Neural crest cell (in vitro differentiated cells): ENCODE data around the gene LETM1. TPM values are rescaled to one million over a fixed set of nuclear protein-coding genes. Genes with fewer than 3 reads are reported as not detected.

Experiments used
- DNase-seq: peaks from one replicate; pipeline ENCODE4 v3.0.0; 2021; ENCODE audit warnings: low read depth, mixed read lengths, low spot score
- H3K27ac Mint-ChIP-seq: one replicate; pipeline ENCODE4 v1.8.0; 2021; ENCODE audit warnings: mild to moderate bottlenecking, mixed read lengths; ENCODE audit not compliant: unreplicated experiment
- H3K27me3 Mint-ChIP-seq: 2 replicates; pipeline ENCODE4 v1.8.0; 2021; ENCODE audit warnings: low read depth, mild to moderate bottlenecking, mixed read lengths
- H3K36me3 Mint-ChIP-seq: 2 replicates; pipeline ENCODE4 v1.8.0; 2021; ENCODE audit warnings: low read depth, mild to moderate bottlenecking, mixed read lengths
- H3K4me1 Mint-ChIP-seq: 2 replicates; pipeline ENCODE4 v1.8.0; 2021; ENCODE audit warnings: mixed read lengths
- H3K4me3 Mint-ChIP-seq: one replicate; pipeline ENCODE4 v1.8.0; 2021; ENCODE audit warnings: mild to moderate bottlenecking, mixed read lengths
- H3K9me3 Mint-ChIP-seq: 2 replicates; pipeline ENCODE4 v1.8.0; 2021; ENCODE audit warnings: mixed read lengths
- CTCF ChIP-seq: fragments of 200-600 bp; sonication (generic); conservative IDR thresholded peaks from 2 replicates; pipeline ENCODE4 v1.5.0; 2021; ENCODE audit warnings: antibody characterized with exemption, mild to moderate bottlenecking
- total RNA-seq: library from RNA; stranded (reverse); gene quantifications from 2 replicates; pipeline ENCODE4 v1.2.1, GENCODE V29; 2021

Gene LETM1
- total RNA-seq, 1 donor from 2014 or later, result 60.6 TPM

- no peaks in the 10 kb centered on the region for H3K4me1 Mint-ChIP-seq
- no peak for TF ChIP-seq CTCF
- H3K36me3 Mint-ChIP-seq, result no peaks in the 10 kb centered on the region
- H3K27ac Mint-ChIP-seq, result no peak overlapping the region
- no peaks in the 10 kb centered on the region for H3K9me3 Mint-ChIP-seq
- no peak for DNase-seq
- peaks cover 35% of the 10 kb centered on the region for H3K27me3 Mint-ChIP-seq
- H3K4me3 Mint-ChIP-seq, result no peak overlapping the region
Observed at GRCh38 chr4:1789552-1789951, 66.4 kb downstream of the LETM1 start.

GRCh38 chr4:1788254-1788973, 67.5 kb downstream of the LETM1 start:
- Mint-ChIP-seq H3K27ac (no peak overlapping the region), H3K27me3 (peaks cover 32% of the 10 kb centered on the region), H3K36me3 (no peaks in the 10 kb centered on the region), H3K4me3 (no peak overlapping the region), H3K4me1 (no peaks in the 10 kb centered on the region), H3K9me3 (no peaks in the 10 kb centered on the region)
- DNase-seq, result no peak
- no peak for TF ChIP-seq CTCF

GRCh38 chr4:1787411-1788077, 68.4 kb downstream of the LETM1 start:
- H3K4me1 Mint-ChIP-seq, result no peaks in the 10 kb centered on the region
- H3K4me3 Mint-ChIP-seq, result no peak overlapping the region
- H3K27ac Mint-ChIP-seq, result no peak overlapping the region
- H3K36me3 Mint-ChIP-seq, result no peaks in the 10 kb centered on the region
- no peak for DNase-seq
- H3K9me3 Mint-ChIP-seq, result no peaks in the 10 kb centered on the region
- peaks cover 29% of the 10 kb centered on the region for H3K27me3 Mint-ChIP-seq
- TF ChIP-seq CTCF, result no peak

- Mint-ChIP-seq H3K9me3 (no peaks in the 10 kb centered on the region), H3K4me3 (no peak overlapping the region), H3K27me3 (peaks cover 23% of the 10 kb centered on the region), H3K36me3 (no peaks in the 10 kb centered on the region), H3K4me1 (no peaks in the 10 kb centered on the region), H3K27ac (no peak overlapping the region)
- no peak for DNase-seq
- TF ChIP-seq CTCF, result no peak
Observed at GRCh38 chr4:1786544-1787362, 69.2 kb downstream of the LETM1 start.

- Mint-ChIP-seq H3K27ac (no peak overlapping the region), H3K36me3 (no peaks in the 10 kb centered on the region), H3K9me3 (no peaks in the 10 kb centered on the region), H3K4me3 (no peak overlapping the region), H3K27me3 (peaks cover 12% of the 10 kb centered on the region), H3K4me1 (no peaks in the 10 kb centered on the region)
- DNase-seq, result no peak
- no peak for TF ChIP-seq CTCF
Observed at GRCh38 chr4:1785592-1785991, 70.4 kb downstream of the LETM1 start.
